EL (cell line): Measurements from ENCODE around the gene GNAS.
"Not testable (repeated sequence)": the region's sequence is repeated elsewhere in the genome, so short reads cannot be mapped to it uniquely, and the experiment has no call there.

Experiments
- DNase-seq: peaks from one replicate; pipeline ENCODE4 v3.0.0-alpha.2; 2016

The GNAS gene

GRCh38 chr20:58852543-58853271 is at the start of gene GNAS:
Gene GNAS (plus strand): TSS chr20:58852716.
- DNase-seq: peak; percentile 62

GRCh38 chr20:58803533-58803932 is 49.0 kb upstream of the GNAS start:
- no peak for DNase-seq

- DNase-seq: no peak
These were observed 44.7 kb upstream of the GNAS start for GRCh38 chr20:58807801-58808200.

- no peak for DNase-seq
These were observed 44.1 kb upstream of the GNAS start for GRCh38 chr20:58808271-58809046.

GRCh38 chr20:58810116-58810878 is 42.2 kb upstream of the GNAS start:
- no peak for DNase-seq

- DNase-seq: no peak
These were observed 41.7 kb upstream of the GNAS start for GRCh38 chr20:58810879-58811250.

GRCh38 chr20:58811334-58811733 is 41.2 kb upstream of the GNAS start:
- no peak for DNase-seq

GRCh38 chr20:58813369-58813768 is 39.1 kb upstream of the GNAS start:
- DNase-seq: no peak

GRCh38 chr20:58815448-58815847 is 37.1 kb upstream of the GNAS start:
- no peak for DNase-seq

GRCh38 chr20:58816051-58816450 is 36.5 kb upstream of the GNAS start:
- DNase-seq: no peak

GRCh38 chr20:58816957-58817651 is 35.4 kb upstream of the GNAS start:
- no peak for DNase-seq

GRCh38 chr20:58817748-58818147 is 34.8 kb upstream of the GNAS start:
- DNase-seq: no peak

GRCh38 chr20:58818586-58819285 is 33.8 kb upstream of the GNAS start:
- peak; percentile 83 for DNase-seq

GRCh38 chr20:58819921-58820320 is 32.6 kb upstream of the GNAS start:
- no peak for DNase-seq

- not testable (repeated sequence) for DNase-seq
These were observed 32.0 kb upstream of the GNAS start for GRCh38 chr20:58820515-58820914.

- DNase-seq: no peak
These were observed 30.4 kb upstream of the GNAS start for GRCh38 chr20:58822149-58822548.

GRCh38 chr20:58822748-58823730 is 29.5 kb upstream of the GNAS start:
- no peak for DNase-seq

GRCh38 chr20:58824843-58825242 is 27.7 kb upstream of the GNAS start:
- DNase-seq: no peak

- no peak for DNase-seq
These were observed 27.1 kb upstream of the GNAS start for GRCh38 chr20:58825450-58825849.

GRCh38 chr20:58826271-58826670 is 26.2 kb upstream of the GNAS start:
- no peak for DNase-seq

GRCh38 chr20:58828136-58828535 is 24.4 kb upstream of the GNAS start:
- no peak for DNase-seq
